Caco-2 (cell line): Measurements from ENCODE around the gene CRYGN. TPM values are rescaled to one million over a fixed set of nuclear protein-coding genes. Genes with fewer than 3 reads are reported as not detected.

Experiments used
- BruUV-seq: library from RNA; stranded (reverse); fragments of 400-500 nt; replicated peaks from 2 replicates; lab custom pipeline; 2021; lab: Mats Ljungman, UMichigan
- CTCF ChIA-PET: fragments of 300-600 bp; sonication (Branson Sonifier 250); formaldehyde crosslinking; loops from one replicate; lab custom pipeline; 2022; ENCODE audit warnings: antibody characterized with exemption; lab: Charles Lee
- POLR2A ChIA-PET: fragments of 300-600 bp; sonication (Branson Sonifier 250); formaldehyde crosslinking; loops from one replicate; lab custom pipeline; 2022; ENCODE audit warnings: antibody characterized with exemption; lab: Charles Lee
- DNase-seq, 2 experiments: peaks; one replicate each; pipeline versions ENCODE4 v3.0.0 to v3.0.0-alpha.2; 2020 to 2022
- H3K27me3 ChIP-seq: replicated peaks from 2 replicates; pipeline ENCODE4 v1.6.0; 2011; ENCODE audit warnings: low read length; ENCODE audit not compliant: control insufficient read depth, insufficient read depth
- H3K36me3 ChIP-seq: 2 replicates; pipeline ENCODE4 v1.5.1; 2011; ENCODE audit warnings: low read length; ENCODE audit not compliant: control insufficient read depth, insufficient read depth
- H3K4me1 ChIP-seq: fragments of 250-450 bp; sonication (Bioruptor Pico); 2 replicates; pipeline ENCODE4 v1.5.1; 2020; ENCODE audit warnings: mild to moderate bottlenecking
- H3K4me3 ChIP-seq: 2 replicates; pipeline ENCODE4 v1.5.1; 2011; ENCODE audit warnings: low read depth, mild to moderate bottlenecking, control low read depth, low read length
- H3K9me3 ChIP-seq: fragments of 250-450 bp; sonication (Bioruptor Pico); 2 replicates; pipeline ENCODE4 v1.5.1; 2020; ENCODE audit warnings: mild to moderate bottlenecking, moderate library complexity
- H3K27ac Mint-ChIP-seq: one replicate; pipeline ENCODE4 v1.8.0; 2022; ENCODE audit warnings: mixed read lengths; ENCODE audit not compliant: unreplicated experiment
- H3K27me3 Mint-ChIP-seq: one replicate; pipeline ENCODE4 v1.8.0; 2022; ENCODE audit warnings: mixed read lengths; ENCODE audit not compliant: insufficient read depth, unreplicated experiment
- H3K36me3 Mint-ChIP-seq: one replicate; pipeline ENCODE4 v1.8.0; 2022; ENCODE audit warnings: mild to moderate bottlenecking, mixed read lengths; ENCODE audit not compliant: insufficient read depth, unreplicated experiment
- H3K4me1 Mint-ChIP-seq: one replicate; pipeline ENCODE4 v1.8.0; 2022; ENCODE audit warnings: low read depth, mixed read lengths; ENCODE audit not compliant: unreplicated experiment
- H3K4me3 Mint-ChIP-seq: one replicate; pipeline ENCODE4 v1.8.0; 2022; ENCODE audit warnings: mild to moderate bottlenecking, moderate library complexity, mixed read lengths; ENCODE audit not compliant: unreplicated experiment
- H3K9me3 Mint-ChIP-seq: one replicate; pipeline ENCODE4 v1.8.0; 2022; ENCODE audit warnings: mixed read lengths; ENCODE audit not compliant: unreplicated experiment
- CTCF ChIP-seq, 2 experiments: fragments of 200-600 bp in 1 of 2; IDR thresholded peaks; 1 replicate in 1 of 2; 2 replicates in 1 of 2; pipeline versions ENCODE4 v1.5.1 to v1.8.0; 2011 to 2022; ENCODE audit warnings: antibody characterized with exemption in 1 of 2, control low read depth in 1 of 2, inconsistent platforms in 1 of 2, low read depth in 1 of 2, low read length in 1 of 2, mild to moderate bottlenecking in 1 of 2, moderate library complexity in 1 of 2; ENCODE audit not compliant: insufficient read depth in 1 of 2, severe bottlenecking in 1 of 2, unreplicated experiment in 1 of 2
- intact Hi-C: fragments of 100-400 bp; cut with micrococcal nuclease; formaldehyde crosslinking; loops from one replicate; pipeline ENCODE4 v1.10.0; 2022; ENCODE audit not compliant: unreplicated experiment
- total RNA-seq: library from RNA; stranded (reverse); gene quantifications from 2 replicates; pipeline ENCODE4 v1.2.3, GENCODE V29; 2022

CRYGN gene
- total RNA-seq, 1 experiment from 2014 or later = not detected

GRCh38 chr7:151483711-151483983, 43.7 kb upstream of the CRYGN start:
- TF ChIP-seq CTCF (IDR thresholded peaks at IDR 0.05; ENCODE audit: insufficient read depth in 1 of 2, low read depth in 1 of 2, low read length in 1 of 2, severe bottlenecking in 1 of 2, unreplicated experiment in 1 of 2) = no peak
- H3K4me3 Mint-ChIP-seq = no peak overlapping the region
- Histone ChIP-seq H3K36me3 (peaks cover 2% of the 10 kb centered on the region; the same call in 1 of the 2 replicates), H3K4me3 (no peak overlapping the region), H3K27me3 (no peaks in the 10 kb centered on the region), H3K9me3 (no peaks in the 10 kb centered on the region), H3K4me1 (no peaks in the 10 kb centered on the region)
- DNase-seq = no peak
- BruUV-seq = no TSS peak
- peaks cover 83% of the 10 kb centered on the region for H3K36me3 Mint-ChIP-seq
- ChIA-PET CTCF (no interaction called here), POLR2A (interaction anchor here (0.7 kb wide), 1 partner anchor 36 kb away, joined by 3 read pairs; the partner anchor contains the start of gene RHEB)
- no peaks in the 10 kb centered on the region for H3K27me3 Mint-ChIP-seq
- H3K4me1 Mint-ChIP-seq = peaks cover 31% of the 10 kb centered on the region
- no peaks in the 10 kb centered on the region for H3K9me3 Mint-ChIP-seq
- intact Hi-C loops = no loop called here
- H3K27ac Mint-ChIP-seq = peak overlapping the region; percentile 53

- CTCF ChIA-PET = interaction anchor here (0.6 kb wide), 1 partner anchor 55 kb away, joined by 4 read pairs; no protein-coding TSS in a partner anchor
- BruUV-seq = no TSS peak
- Mint-ChIP-seq H3K4me1 (peaks cover 31% of the 10 kb centered on the region), H3K27me3 (no peaks in the 10 kb centered on the region), H3K9me3 (no peaks in the 10 kb centered on the region), H3K36me3 (peaks cover 82% of the 10 kb centered on the region), H3K4me3 (no peak overlapping the region), H3K27ac (peak overlapping the region; percentile 20)
- DNase-seq = no peak
- no peak overlapping the region for H3K4me3 ChIP-seq
- TF ChIP-seq CTCF (IDR thresholded peaks at IDR 0.05; ENCODE audit: insufficient read depth in 1 of 2, low read depth in 1 of 2, low read length in 1 of 2, severe bottlenecking in 1 of 2, unreplicated experiment in 1 of 2) = no peak
- intact Hi-C loops = no loop called here
- POLR2A ChIA-PET = interaction anchor here (0.5 to 0.7 kb wide), 3 partner anchors 37 to 192 kb away, joined by 3 to 4 read pairs (median 3); partner anchors contain the start of gene RHEB
- H3K27me3 ChIP-seq = no peaks in the 10 kb centered on the region
- peaks cover 2% of the 10 kb centered on the region; the same call in 1 of the 2 replicates for H3K36me3 ChIP-seq
- H3K9me3 ChIP-seq = no peaks in the 10 kb centered on the region
- H3K4me1 ChIP-seq = no peaks in the 10 kb centered on the region
Measured at GRCh38 chr7:151482883-151483710, 43.2 kb upstream of the CRYGN start.

DNA sequence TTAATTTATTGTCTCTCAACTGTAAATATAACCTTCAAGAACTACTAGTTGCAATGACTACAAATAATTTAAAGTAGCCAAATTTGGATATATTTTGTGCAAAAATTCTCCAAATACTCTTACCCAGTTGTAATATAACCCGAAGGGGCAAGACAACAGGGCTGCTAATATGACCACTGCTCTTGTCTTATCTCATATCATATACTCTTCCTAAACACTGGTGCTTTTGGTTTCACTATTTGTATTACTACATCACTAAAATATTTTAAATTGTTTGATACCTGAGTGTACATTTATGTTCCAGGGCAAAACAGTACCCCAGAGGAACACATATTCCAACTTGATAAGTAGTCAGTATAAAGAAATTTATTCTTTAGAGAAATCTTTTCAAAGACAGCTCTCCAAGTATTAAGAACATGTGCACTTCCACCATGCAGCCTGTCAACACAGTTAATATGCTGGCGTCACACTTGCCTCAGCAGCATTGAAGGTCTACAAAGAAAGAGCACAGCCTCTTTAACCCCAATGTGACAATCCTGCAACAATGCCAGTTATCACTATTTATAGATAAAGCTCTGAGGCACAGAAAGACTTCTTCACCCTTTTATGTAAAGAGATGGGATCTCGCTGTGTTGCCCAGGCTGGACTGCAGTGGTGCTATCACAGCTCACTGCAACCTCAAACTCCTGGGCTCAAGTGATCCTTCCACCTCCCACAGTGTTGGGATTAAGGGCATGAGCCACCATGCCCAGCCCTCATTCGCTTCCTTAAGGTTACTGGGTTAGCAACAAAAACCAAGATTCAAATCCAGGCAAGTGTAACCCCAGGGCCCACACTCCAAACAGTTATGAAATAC, 41.9 kb upstream of the CRYGN start:
- peaks cover 30% of the 10 kb centered on the region for H3K4me1 Mint-ChIP-seq
- Histone ChIP-seq H3K4me3 (no peak overlapping the region), H3K4me1 (no peaks in the 10 kb centered on the region), H3K9me3 (no peaks in the 10 kb centered on the region), H3K36me3 (peaks cover 1% of the 10 kb centered on the region; the same call in 1 of the 2 replicates), H3K27me3 (no peaks in the 10 kb centered on the region)
- ChIA-PET CTCF (no interaction called here), POLR2A (no interaction called here)
- TF ChIP-seq CTCF (IDR thresholded peaks at IDR 0.05; ENCODE audit: insufficient read depth in 1 of 2, low read depth in 1 of 2, low read length in 1 of 2, severe bottlenecking in 1 of 2, unreplicated experiment in 1 of 2) = no peak
- no TSS peak for BruUV-seq
- no peak overlapping the region for H3K4me3 Mint-ChIP-seq
- no peak for DNase-seq
- intact Hi-C loops = no loop called here
- H3K9me3 Mint-ChIP-seq = no peaks in the 10 kb centered on the region
- no peaks in the 10 kb centered on the region for H3K27me3 Mint-ChIP-seq
- H3K36me3 Mint-ChIP-seq = peaks cover 79% of the 10 kb centered on the region
- H3K27ac Mint-ChIP-seq = no peak overlapping the region
